HG02938 (cell line): Measurements from ENCODE around the gene TNRC6A.
"Not testable (repeated sequence)": the region's sequence is repeated elsewhere in the genome, so short reads cannot be mapped to it uniquely, and the experiment has no call there.

Source experiments
- ATAC-seq: cut with Tn5 transposase; IDR thresholded peaks from one replicate; pipeline ENCODE4 v1.9.1; 2021; ENCODE audit warnings: mild to moderate bottlenecking, moderate library complexity; ENCODE audit not compliant: unreplicated experiment

The TNRC6A gene

DNA sequence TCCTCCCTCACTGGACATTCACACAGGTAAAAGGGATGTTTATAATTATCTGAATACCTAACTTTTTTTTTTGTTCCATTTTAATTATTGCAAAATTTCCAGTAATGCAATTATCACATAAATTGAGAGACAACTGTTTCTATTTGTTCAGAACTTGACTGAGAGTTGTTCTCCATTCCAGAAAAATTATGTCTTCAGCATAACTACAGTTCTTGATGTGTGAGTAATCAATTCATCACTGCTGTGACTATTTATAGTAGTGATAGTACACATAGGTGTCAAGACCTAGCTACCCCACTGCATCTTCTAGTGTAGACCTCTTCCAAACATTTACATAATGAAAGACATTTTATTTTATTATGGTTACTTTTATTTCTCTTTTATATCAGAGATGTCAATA lies 5.8 kb upstream of the TNRC6A start:
- no peak for ATAC-seq

DNA sequence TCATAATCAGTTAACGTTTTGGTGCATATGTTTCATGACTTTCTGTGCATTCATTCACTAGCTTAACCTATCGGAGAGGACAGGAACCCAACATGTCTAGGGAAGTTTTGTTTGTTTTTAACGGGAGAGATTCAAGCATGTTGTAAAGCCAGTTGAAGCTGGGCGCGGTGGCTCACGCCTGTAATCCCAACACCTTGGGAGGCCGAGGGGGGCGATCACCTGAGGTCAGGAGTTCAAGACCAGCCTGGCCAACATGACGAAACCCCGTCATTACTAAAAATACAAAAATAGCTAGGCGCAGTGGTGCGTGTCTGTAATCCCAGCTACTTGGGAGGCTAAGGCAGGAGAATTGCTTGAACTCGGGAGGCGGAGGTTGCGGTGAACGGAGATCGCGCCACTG lies 1.4 kb upstream of the TNRC6A start:
- no peak for ATAC-seq

DNA sequence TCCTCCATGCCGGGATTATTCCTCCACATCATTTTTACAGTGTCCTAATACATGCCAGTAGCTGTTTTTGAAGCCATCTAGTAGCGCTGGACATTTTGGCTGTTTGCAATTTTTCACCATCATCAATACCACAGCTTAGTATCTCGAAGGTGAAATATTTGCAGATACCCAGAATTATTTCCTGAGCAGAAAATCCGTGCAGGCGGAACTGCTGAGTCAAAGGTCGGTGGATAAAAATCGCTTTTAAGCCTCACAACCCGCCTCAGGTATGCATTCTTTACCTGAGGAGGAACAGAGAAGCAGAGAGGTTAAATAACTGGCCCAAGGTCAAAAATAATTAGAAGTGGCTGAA lies 584 bp upstream of the TNRC6A start:
- no peak for ATAC-seq

DNA sequence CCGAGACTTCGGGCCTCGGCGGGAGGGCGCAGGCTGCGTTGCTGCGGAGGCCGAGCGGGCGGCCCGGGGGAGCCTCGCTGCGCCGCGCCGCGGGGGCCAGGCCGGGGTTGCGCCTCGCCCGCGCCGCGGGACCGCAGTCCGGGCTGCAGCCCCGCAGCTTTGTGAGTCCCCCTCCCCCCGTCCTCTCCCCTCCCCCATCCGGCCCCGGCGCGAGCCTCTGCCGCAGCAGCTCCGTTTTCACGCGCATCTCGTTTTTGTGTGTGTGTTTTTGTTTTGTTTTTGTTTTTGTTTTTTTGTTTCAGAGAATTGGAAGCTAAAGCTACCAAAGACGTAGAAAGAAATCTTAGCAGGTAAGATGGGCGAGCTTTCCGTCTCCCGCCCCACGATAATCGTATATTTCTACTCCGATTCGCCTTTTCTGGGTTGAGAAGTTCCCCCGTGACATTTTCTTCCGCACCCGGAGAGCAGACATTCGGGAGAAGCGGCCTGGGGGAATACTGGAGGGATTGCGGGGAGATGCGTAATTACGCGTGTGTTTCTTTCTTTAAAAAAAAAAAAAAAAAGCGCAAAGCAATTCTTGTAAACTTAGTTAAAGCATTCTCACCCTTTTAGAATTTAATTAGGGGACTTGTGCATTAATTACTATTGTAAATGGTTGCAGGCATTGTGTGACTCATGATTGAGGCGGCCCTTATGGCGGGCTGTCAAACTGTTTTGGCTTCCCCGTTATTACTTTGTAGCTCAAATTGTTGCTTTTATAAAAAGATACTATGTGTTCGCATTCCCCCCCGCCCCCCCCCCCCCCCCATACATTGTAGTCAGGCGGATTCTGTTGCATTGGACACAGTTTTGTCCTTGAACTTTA lies 732 bp downstream of the TNRC6A start:
- peak; percentile 26 for ATAC-seq

DNA sequence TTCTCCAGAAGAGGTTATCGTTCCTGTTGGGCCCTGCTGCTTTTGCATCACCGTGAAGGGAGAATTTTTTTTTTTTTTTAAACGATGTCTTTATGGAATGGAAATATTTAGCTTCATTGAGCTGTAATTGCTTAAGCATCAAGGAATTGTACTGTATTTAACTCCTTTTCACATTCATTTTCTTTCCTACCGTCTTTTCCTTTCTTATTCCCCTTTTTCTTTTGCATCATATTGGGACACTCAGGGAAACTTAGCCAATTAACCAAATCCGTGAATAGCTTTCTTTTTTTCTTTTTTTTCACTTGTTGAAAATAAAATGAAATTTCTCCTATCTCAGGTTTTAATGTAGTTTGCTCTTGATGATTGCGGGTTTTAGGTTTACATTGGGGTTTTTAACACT lies 1.5 kb downstream of the TNRC6A start:
- no peak for ATAC-seq

DNA sequence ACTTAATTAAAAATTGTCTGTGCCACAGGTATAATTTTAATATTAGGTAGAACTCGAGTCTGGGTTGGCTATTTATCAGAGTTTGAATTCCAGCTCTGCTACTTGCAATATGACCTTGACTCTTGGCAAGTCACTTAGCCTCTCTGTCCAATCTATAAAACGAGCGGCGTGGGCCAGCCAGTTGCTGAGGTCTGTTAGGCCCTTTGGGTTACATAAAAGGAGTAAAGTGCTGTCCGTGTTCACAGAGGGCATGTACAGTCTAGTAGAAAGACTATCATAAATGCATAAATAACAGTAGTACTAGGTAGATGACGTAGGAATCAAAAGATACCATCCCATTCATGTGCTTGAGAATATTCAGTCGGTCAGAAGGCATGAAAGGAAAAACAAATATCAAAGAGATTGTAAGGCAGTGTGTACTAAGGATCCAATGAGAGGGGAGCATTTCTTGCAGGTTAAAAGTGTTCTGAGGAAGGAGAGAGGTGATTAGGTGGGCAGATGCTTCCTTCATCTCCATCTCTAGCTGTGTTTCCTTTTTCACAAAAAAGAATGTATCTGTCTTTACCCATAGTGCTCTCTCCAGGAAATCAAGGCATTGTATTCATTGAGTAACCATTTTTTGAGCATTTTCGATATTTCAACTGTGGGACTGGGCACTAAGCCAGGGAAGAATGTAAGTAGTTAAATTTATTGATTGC lies 2.4 kb downstream of the TNRC6A start:
- no peak for ATAC-seq

DNA sequence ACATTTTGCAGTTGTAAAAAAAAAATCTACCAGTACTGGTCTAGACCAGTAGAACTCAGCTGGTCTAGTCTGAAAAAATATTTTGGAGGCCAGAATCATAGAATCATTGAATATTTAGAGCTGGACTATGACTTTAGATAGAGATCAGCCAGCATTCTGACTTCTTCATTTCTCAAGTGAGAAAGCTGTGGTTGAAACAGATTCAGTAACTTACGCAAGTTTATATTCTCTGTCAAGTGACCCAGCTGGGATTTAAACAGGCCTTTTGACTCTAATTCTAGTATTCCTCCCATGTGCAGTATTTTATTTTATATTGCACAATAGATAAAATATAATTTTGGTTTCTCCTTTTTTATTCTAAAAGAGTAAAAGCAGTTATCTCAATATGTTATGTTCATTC lies 4.9 kb downstream of the TNRC6A start:
- no peak for ATAC-seq

DNA sequence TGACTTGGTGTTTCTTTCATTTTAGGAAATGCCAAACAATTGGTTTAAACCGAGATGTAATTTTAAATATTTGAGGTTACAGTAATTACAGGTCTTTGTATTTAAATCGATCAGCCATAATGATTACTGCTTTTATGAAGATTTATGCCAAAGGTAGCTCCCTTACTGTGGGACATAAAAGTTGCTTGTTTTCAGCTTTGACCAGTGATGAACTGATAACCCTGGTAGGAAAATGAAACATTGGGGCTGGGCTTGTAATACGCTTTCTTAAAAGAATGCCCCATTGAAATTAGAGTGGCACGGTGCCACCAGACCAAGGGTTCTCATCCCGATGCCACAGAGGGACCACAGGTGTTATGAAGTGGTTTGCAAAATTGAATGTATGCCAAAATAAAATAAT lies 7.3 kb downstream of the TNRC6A start:
- ATAC-seq: no peak

DNA sequence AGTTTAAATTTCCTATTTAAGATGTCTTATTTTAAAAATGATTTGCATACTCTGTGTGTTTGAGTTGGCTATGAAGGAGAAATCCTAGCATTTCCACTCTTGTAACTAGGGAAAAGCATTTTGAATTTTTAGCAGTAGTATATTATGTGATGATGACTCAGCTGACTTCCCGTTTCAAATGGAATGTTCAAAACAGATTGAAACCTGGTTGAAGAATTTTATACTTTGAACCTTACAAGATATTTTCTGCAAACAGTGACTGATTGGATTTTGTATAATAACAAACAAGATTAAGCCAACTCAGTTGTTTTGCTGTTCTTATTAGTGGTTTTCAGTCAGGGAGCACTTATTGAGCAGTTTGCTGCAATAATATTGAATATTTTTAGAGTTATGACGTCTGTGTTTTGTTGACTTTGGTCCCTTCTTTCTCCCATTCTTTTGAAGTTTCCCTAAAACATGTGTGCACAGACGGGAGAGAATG lies 8.0 kb downstream of the TNRC6A start:
- no peak for ATAC-seq

DNA sequence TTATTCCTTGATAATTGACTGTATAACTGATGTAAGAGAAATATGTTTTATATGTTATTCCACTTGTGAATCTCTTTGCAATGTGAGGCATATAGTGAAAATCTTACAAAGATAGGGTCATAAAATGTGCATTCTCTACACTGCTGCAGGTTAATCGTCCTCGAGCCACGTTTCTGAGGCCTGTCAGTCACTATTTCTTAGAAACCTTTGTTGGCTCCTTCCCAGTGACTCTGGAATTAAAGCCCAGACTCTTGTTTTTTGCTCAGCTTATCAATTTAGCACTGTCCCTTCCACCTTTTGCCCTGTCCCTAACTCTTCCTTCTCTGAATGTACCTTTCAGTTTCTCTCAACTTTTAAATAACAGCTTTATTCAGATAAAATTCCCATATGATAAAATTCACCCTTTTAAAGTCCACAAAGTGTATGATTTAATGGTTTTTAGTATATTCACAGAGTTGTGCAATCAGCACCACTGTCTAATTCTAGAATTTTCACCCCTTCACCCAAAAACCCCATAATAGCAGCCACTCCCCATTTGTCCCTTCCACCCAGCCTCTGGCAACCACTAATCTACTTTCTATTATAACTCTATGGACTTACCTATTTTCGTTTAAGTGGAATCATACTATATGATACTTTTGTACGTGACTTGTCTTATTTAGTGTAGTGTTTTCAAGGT lies 8.6 kb downstream of the TNRC6A start:
- no peak for ATAC-seq

DNA sequence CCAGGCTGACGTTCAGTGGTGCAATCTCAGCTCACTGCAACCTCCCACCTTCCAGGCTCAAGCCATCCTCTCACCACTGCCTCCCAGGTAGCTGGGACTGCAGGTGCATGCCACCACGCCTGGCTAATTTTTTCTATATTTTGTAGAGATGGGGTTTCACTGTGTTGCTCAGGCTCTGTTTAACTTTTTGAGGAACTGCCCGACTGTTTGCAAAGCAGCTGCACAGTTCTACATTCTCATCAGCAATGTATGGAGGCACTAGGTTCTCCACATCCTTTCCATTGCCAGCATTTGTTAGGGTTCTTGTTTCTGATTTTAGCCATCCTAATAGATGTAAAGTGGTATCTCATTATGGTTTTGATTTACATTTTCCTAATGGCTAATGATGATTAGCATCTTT lies 9.4 kb downstream of the TNRC6A start:
- no peak for ATAC-seq

DNA sequence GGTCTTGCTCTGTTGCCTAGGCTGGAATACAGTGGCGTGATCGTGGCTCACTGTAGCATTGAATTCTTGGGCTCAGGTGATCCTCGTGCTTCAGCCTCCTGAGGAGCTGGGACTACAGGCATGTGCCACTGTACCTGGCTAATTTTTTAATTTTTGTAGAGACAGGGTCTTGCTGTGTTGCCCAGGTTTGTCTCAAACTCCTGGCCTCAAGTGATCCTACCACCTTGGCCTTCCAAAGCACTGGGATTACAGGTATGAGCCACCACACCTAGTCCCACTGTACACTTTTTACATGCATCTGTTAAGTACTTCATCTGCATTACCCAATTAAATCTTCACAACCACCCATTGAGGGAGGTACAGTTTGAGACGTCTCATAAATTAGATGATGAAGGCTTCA lies 12.4 kb downstream of the TNRC6A start:
- no peak for ATAC-seq

DNA sequence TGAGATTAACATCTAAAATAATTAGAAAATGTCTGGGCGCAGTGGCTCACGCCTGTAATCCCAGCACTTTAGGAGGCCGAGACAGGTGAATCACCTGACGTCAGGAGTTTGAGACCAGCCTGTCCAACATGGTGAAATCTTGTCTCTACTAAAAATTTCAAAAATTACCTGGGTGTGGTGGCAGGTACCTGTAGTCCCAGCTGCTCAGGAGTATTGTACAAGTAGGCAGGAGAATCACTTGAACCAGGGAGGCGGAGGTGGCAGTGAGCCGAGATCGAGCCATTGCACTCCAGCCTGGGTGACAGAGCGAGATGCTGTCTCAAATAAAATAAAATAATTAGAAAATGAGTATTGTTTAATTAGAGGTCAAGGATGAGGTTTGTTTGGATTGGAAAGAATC lies 13.2 kb downstream of the TNRC6A start:
- ATAC-seq: not testable (repeated sequence)

DNA sequence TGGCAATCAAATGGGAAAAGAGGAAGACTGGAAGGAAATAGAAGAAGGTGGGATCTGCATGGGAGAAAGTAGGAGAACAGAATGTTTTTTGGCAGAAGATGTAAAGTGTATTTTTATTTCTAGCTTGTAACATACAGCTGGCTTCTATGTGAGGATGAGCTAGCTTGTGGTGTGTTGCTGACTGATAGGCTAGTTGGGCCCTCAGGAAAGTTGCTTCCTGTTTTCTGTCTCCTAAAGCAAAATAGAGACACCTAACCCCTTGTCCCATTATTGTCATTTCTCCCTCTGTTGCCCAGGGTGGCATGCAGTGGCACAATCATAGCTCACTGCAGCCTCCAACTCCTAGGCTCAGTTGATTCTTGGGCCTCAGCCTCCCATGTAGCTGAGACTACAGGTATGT lies 15.9 kb downstream of the TNRC6A start:
- ATAC-seq: no peak

DNA sequence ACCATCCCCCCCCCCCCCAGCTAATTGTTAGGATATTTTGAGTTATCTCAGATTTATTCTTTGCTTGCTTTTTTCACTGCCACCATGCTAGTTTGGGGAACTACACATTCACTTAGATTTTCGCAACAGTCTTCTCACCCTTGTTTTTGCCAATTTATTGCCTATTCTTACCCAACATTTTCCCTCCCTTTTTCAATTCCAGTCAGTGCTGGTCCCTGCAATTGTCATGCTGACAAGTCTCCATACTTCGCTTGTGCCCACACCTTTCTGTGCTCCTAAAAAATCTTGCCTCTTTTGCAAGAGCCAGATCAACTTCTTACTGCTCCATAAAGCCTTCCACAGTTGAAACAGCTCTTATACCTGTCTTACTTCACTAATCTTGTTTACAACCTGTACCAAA lies 16.3 kb downstream of the TNRC6A start:
- ATAC-seq: no peak

DNA sequence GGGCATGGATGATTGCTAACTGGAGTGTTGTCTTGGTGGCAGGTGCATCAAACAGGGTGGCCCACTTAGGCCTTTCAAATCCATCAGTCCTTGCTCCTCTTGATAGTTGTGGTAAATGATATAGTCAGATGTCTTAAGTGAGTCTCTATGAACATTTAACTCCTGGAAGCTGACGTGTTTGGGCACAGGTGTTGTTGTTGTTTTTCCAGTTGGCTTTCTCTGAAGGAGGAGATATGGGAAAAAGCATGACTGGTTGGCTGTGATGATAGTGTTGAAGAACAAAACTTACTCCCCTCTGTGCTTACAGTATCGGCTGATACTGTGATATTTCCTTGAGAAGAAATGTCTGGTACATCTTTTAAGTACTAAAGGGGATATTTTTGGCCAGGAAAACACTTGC lies 18.0 kb downstream of the TNRC6A start:
- no peak for ATAC-seq

DNA sequence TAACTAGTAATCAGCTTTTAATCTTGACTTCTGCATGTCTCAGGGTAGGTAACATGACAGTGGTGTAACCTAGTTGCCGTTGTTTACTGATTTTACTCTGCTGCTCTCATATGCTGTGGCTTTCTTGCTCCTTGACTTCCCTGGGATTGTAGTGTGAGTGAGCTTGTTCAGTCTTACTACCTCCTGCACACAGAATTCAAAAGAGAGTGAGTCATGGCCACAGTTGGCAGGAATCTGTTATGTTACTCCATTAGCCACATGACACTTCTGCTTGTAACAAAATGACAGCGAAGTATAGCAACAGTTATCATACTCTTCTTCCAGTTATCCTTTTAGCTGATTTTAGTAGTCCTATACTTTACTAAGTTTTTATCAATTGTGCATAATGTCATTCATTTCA lies 18.8 kb downstream of the TNRC6A start:
- no peak for ATAC-seq

DNA sequence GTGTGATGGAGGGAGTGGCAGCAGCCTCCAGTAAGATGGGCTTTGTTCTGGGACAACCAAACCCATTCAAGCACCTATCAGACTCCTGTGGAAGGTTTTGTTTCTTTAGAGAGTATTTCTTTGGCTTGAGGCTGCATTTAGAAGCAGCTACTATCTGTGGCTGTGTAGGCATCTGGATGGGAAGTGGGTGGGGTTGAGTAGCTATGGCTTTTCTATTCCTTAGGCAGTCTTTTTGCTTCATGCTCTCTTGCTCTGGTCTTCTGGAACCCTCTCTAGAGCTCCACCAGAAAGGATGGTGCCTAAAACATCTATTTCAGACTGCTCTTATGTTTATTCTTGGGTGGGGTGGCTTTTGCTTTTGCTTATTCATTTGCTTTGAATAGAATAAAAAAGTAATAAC lies 19.9 kb downstream of the TNRC6A start:
- no peak for ATAC-seq

DNA sequence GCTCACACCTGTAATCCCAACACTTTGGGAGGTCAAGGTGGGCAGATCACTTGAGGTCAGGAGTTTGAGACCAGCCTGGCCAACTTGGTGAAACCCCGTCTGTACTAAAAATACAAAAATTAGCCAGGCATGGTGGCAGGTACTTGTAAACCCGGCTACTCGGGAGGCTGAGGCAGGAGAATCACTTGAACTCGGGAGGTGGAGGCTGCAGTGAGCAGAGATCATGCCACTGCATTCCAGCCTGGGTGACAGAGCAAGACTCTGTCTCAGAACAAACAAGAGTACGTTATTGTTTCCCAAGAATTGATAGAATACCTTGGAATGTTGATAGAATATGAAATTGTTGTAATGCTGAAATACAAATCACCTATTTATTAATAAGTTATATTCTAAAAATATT lies 20.4 kb downstream of the TNRC6A start:
- not testable (repeated sequence) for ATAC-seq

DNA sequence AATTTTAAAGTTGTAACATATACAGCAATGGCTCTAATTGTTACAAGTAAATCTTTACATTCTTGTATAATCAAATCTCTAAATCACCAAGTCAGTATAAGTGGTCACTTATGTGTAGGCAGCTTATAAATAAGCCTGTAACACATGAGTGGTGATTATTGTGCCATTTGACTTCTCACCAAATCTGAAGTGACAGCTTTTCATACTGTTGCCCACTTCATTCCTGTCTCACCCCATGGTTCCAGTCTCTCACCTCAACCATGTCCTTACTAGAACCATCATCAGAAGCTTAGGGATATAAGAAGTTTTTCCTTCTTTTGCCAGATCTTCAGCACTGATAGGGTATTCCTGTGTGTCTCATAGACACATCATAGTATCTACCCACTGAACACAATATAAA lies 23.5 kb downstream of the TNRC6A start:
- ATAC-seq: no peak

DNA sequence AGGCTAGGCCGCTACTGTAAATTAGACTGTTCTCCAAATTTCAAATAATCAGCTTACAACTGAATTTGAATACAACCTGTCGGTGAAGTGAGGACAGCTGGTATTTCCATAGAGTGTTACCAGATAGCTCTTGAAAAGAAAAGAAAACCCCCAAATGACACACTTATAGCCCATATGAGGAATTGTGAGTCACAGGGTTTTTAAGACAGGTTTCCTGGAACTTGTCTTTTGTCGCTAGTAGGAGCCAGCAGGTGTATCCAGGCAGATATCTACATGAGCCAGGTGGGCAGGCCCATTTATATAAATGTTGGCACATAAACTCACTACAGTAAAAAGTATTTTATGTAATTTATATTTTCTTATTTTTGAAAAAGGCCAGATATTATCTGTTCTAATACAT lies 24.0 kb downstream of the TNRC6A start:
- ATAC-seq: no peak

DNA sequence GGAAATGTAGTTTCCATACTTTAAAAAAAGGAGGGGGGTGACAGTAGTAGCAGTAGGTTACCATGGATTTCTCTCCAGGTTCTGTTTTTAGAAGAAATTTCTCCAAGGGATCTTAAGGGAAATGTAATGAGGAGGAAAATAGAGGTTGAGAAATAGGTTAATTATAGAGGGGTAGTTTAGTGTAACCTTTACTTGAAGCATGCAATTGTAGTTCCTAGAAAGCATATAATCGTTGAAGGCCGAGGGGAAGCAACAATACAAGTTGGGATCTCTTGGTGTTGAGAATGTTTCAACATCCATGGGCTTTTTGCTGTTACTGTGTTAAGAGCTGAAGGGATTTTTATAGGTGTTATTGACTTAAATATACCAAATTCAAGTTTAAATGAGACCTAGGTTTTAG lies 25.1 kb downstream of the TNRC6A start:
- no peak for ATAC-seq
